NCI-H446 treated with DMSO at 0.1 percent for 48 hours (cell line): Measurements from ENCODE around the gene ADCY3.
"Not testable (repeated sequence)": the region's sequence is repeated elsewhere in the genome, so short reads cannot be mapped to it uniquely, and the experiment has no call there.

Source experiments
- DNase-seq: peaks from one replicate; lab custom pipeline; 2025; lab: John Stamatoyannopoulos, UW

Gene ADCY3

DNA sequence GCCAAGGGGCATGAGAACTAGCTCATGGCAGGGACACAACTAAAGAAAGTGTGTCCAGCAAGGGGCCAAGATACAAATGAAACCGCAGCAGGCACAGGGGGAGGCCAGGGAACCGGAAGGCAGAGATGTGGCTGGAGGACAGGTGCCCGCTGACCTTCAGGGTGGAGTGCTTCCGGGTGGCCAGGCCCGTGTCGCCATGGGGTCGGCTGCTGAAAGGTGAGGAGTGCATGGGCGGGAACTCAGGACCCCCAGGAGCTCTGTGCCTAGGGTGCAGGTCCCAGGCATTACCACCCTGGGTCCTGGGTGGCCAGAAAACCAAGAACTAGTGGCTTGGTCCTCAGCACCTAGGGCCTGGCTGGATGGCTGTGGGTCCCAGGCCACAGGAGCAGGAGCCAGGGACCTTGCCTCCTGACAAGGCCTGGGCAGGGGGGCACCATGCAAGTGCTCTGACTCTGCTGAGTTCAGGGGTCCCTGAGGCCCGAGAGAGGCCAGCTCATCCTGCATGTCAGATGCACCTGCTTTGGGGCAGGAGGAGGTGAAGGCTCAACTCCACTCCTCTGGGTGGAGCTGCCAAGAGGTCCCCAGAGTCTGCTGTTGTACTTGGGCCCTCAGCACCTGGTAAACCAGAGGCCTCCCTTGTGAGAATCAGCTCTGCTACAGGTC lies 75.9 kb downstream of the ADCY3 start:
- no peak for DNase-seq

DNA sequence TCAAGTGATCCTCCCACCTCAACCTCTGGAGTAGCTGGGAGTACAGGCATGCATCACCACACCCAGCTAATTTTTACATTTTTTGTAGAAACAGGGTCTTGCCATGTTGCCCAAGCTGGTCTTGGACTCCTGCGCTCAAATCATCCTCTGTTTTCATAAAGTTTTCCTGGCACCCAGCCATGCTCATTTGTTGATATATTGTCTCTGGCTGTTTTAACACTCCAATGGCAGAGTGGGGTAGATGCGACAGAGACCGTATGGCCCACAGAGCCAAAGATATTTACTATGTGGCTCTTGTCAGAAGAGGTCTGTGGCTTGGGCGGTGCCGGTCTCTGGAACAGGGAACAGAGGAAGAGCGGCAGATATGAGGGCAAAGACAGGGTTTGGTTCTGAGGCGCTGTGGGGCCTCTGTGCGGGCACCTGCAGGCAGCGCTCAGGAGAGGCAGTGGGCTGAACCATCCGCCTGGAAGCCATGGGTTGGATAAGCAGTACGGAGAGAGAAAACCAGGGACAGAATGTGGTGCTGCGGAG lies 76.6 kb downstream of the ADCY3 start:
- no peak for DNase-seq

DNA sequence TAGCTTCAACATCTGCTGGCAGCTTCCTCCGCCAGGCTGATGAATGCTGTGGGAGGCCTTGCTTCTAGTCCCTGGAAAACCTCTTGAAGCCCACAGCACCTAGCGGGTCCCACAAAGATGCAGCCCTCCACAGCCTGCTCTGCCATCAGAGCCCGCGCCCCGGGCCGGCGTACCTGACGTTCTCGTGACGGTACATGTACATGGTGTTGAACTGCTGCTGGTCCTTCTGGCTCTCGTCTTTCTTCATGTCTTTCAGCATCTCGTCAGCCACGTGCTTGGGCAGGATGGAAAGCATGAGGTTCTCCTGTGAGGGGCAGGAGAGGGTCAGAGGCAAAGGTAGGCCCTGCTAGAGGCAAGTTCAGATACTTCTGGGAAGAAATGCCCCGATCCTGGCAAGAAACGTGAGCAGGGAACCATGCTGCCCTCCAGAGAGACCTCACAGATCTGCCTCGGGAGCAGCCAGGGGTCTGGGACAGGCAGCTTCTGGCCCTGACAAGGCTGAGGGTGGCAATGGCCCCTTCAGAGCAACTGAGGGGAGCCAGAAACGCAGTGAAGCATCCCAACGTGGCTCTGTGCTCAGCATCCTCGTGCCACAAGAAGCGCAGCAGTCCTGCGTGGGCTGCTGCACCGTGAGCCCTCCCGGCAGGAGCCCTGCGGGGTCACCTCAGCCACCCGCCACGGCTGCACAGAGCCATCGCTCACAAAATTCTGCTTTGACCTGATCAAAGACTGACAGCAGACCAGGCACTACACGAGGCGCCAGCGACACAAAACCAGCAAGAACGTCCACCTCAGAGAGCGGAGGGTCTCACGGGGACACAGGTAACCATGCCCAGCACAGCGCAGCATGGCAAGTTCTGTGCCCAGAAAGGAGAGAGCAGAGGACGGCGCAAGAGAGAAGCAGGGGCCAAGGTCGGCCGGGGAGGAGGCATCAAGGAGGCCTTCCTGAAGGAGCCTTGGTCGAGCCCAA lies 77.7 kb downstream of the ADCY3 start:
- DNase-seq = no peak

DNA sequence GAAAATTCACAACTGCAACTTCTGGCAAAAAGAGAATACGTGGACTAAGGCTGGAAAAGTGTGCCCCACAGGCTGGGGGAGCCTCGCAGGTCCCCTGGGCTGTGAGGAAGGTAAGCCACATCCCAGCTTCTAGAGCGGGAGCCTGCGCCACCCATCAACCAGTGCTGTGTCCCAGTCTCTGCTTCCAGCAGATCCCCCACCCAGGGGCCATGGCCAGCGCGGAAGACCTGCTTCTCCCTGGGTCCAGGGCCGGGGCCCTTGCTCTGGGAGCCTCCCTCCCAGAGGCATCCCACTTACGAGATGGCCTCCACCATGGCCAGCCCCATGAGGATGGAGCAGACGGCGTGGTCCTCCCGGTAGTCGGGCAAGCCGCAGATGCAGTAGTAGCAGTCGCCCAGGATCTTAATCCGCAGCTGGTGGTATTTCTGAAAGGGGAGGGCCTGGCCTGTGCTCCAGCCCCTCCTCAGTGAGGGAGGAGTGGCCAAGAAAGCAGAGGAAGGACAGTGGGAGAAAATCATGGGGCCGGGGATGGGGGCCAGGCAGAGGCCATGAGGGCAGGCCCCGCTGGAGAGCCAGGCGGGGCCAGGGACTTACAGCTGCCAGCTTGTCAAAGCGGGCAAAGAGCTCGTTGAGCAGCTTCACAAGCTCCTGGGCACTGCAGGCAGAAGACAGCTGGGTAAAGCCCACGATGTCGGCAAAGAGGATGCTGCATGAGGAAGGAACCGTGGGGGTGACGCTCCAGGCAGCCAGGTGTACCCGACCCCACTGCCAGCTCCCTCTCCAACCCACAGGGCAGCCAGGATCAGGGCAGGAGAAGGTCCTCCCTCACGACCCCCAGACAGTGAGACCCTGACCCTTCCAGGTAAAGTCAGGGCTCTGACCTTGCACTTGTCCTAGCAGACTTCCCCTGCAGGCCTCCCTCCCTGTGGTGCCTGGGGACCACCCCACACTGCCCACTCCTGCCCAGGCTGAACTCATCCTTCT lies 78.8 kb downstream of the ADCY3 start:
- no peak for DNase-seq

DNA sequence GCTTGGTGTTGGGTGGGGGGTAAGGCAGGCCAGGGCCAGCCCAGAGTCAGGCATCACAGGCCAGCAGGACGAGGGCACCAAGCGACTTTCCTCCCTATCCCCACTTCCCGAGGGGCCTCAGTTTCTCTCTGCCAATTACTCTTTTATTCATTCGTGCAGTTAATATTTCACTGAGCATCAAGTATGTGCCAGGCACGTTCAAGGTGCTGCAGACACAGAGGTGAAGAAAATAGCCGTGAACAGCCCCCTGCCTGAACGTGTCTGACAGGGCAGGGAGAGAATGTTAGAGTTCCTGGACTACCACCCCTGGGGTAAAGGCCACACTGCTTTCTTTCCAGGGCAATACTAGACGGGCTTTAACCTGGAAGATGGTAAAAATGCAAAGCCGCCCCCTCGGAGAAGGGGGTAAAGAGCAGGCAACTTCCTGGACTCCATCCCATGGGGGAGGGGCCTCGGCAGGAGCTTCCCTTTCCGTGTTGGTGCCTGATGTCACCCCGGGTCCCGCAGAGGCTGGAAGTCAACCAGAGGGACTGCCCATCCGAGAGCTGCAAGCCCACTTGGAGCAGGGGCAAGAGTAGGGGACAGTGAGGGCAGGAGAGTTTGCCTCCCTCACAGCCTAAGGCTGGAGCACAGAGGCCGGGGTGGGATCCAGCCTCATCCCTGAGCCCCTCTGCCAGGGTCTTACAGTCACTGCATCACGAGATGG lies 79.7 kb downstream of the ADCY3 start:
- DNase-seq = no peak

DNA sequence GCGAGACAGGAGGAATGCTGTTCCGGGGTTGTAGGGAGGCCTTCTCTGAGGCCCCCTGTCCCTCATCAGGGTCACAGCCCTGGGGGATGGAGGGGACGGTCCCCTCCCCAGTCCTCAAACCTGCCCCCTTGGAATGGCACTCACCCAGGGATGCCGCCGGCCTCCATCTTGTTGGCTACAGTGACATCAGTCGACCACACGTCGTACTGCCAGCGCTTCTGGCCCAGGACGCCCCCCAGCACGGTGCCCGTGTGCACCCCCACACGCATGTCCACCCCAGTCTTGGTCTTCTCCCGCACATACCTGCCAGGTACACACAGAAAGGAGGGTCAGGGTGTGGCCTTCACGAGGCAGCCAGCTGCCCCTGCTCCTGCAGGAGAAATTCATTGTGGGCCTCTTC lies 80.3 kb downstream of the ADCY3 start:
- no peak for DNase-seq

DNA sequence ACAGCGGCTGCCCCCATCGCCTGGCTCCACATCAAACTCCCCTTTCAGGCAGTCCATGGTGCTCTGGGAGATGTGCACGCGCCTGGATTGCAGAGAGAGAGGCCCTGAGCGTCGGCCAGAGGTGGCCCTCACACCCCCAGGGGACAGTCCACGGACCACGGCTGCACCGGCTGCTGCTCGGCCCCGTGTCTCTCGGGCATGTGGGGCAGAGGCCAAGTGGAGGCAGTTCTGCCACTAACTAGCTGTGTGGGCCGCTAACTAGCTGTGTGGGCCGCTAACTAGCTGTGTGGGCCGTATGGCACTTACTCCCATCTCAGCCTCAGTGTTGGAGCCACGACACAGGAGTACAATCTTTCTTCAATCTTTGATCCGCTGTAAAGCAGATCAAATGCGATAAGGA lies 81.5 kb downstream of the ADCY3 start:
- no peak for DNase-seq

DNA sequence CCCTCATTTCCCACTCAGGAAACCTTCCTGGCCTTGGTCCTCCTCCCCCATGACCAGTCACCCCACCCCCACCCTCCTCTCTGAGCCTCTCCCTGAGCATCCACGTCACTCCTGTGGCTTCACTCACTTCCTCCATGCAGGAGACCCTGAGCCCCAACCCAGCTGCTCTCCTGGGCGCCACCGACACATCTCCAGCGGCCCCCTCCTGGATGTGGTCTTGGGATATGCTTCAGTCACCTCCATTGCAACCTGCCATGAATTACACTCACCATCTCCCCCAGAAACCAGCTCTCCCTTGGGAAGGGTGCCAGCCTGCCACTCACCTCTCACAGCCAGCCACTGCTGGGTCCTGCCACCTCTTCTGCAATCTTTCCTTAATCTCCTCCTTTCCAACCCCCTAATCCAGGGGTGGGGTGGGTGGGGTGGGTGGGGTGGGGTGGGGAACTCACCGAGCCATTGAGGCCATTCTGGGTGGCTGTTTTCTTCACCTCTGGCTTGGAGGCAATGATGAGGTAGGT lies 82.0 kb downstream of the ADCY3 start:
- no peak for DNase-seq

DNA sequence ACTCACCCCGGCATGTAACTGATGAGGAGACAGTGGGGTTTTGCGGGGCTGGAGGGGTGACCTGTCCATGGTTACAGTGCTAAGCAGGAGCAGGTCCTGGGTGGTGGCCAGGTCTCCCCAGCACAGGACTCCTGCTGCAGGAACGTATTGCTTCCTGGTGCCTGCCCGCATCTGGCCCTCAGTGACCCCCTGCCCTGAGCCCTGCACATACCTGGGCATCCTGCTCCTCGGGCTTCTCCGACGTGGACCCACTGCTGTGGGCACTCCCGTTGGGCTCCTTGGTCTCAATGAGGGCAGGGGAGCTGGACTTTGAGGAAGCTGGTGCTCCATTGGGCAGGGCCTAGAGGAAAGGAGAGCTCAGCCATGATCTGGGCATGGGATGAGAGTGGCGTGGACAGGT lies 83.3 kb downstream of the ADCY3 start:
- no peak for DNase-seq

DNA sequence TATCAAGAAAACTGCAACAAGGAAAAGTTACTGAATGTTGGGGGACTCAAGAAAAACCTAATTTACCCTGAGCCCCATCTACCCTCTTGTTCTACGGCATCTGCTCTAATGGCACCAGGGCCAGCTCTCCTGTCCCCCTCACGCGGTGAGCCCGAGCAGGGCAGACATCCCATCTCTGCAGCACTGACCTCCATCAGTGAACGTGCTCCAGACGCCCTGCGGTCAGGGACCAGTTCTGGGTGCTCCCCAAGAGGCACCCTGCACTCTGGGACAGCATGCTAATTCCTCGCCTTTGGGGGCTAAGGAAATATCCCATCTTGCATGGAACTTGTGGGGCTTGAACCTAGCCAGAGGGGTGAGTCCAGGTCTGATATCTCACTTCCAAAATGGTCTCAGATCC lies 83.8 kb downstream of the ADCY3 start:
- DNase-seq = no peak

DNA sequence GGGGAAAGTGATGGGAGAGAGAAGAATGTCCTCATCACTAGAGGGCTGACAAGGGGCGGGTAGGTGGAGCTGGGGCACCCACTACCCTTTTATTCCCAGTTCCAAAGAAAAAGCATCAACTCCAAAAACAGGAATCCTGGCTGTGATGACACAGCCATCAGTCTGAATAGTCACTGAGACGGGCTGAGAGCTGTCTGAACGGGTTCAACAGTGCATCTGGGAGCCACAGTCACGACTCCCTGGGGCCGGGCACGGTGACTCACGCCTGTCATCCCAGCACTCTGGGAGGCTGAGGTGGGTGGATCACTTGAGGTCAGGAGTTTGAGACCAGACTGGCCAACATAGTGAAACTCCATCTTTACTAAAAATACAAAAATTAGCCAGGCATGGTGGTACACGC lies 84.6 kb downstream of the ADCY3 start:
- DNase-seq = not testable (repeated sequence)

DNA sequence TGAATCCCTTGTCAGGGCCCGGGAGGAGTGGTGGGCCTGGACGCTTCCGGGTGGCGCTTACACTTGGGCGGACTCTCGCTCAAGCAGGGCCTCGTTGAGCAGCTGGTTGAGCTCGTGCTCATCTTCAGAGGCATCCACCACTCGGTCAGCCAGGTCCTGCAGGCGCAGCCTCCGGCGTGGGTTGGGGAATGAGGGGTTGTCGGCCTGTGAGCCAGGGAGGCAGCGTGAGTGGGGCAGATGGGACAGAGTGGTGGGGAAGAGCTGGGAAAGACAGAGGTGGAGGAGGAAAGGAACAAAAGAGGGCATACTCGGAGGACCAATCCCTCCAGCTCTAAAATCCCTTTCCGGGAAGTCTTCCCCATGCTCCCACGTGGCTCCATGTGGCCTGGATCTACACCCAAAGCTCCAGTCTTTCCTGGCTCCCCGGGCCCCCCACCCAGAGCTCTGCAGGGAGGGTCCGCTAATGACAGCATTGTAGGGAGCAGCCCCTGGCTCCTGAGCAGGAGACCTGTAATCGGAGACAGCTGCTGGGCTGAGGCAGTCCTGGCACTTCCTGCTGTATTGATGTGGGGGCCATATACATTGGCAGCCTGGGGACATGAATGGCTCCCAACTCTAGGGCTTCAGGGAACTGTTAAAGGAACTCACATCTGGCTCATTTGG lies 85.2 kb downstream of the ADCY3 start:
- no peak for DNase-seq

DNA sequence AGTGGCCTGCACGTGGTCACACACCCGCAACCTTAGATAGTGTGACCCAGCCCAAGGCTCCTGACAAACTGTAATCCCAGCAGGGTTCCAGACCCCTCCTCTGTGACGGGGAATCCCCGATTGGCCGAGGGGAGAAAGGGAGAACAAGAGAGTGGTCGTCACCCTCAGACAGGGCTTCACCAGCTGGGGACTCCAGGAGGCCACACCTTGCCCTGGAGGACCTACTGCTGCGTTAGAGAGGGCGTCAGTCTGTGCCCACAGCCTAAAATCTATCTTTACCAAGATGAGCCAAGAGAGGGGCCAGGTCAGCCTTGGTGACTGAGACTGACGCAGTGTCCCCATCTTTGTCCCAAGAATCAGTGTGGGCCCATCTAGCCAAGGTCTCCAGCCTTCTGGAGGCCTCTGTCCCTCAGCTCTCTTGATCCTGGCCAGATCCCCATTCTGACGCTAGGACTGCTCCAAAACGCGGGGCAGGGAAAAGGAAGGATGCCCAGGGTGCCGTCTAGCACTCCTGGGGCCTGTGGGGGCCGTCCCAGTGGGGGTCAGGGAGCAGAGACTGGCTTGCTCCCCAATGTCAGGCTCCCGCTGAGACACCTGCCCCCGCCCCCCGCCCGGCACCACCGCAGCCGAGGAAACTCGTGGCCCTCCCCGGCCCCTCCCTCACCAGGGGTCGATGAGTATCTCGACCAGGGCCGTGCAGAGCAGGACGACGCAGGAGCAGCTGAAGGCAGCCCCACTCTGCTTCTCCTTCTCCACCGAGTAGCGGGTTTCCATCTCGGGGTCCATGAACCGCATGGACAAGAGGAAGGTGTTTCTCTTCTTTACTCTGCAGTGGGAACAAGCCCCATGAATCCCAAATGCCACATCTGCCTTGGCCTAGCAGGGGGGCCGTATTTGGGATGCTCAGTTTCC lies 86.0 kb downstream of the ADCY3 start:
- no peak for DNase-seq

DNA sequence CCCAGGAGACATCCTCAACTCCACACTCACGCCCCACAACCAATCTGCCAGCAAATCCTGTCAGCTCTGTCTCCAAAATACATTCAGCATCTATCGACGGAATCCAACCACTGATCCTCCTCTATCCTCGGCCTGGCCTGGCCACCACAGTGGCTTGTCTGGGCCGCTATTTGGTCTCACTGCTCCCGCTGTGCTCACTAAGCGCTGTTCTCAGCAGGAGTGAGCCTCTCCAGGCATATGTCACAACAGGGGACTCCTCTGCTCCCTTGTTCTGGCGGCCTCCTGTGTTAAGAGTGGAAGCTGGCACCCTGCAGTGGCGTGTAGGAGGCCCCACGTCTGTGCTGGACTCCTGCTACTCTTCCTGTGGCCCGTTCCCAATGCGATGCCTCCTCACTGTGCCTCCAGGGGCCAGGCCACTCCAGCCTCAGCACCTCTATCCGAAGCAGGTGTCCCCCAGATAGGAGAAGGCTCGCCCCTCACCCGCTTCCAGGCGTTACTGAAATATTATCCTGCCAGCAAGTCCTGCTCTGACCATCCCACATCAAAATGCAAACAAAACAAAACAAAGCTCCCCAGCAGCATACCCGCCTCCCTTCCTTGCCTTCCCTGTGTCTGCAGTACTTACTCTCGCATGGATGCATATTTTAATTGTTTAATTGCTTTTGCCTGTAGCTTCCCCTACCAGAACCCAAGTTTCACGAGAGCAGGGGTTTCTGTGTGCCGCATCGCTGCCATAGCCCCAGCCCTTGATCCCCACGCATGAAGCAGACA lies 86.9 kb downstream of the ADCY3 start:
- DNase-seq = no peak

DNA sequence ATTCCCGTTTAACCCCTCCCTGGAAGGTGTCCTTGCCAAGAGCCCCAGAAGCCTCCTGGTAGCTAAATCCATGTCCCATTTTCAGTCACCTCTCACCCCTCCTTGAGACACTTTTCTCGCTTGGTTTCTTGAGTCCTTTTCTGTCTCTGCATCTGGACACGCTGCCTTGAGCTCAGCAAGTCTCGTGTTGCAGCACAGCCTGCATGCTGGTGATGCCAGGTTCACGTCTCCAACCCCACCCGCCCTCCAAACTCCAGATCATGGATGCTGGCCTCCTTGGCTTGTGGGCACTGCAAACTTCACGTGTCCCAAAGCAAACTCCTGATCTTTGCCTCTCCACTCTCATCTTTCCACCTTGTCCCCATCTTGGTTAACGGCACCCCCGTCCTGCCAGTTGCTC lies 87.5 kb downstream of the ADCY3 start:
- DNase-seq = no peak

DNA sequence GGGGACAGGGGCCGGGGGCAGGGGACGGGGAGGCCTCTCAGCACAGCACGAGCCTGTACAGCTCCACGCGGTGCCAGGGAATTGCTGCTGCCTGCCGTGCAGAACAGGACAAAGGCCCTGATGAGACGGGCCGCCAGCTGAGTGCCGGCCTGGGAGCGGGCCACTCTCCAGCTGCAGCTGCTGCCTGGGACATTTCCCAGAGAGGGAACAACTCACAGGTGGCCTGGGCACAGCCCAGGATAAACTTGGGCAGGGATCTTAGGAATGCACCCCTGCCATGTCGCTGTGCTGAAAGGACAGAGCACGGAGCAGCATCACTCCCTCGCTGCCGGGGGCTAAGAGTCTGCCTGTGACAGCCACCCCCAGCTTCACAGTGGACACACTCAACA lies 88.0 kb downstream of the ADCY3 start:
- no peak for DNase-seq

DNA sequence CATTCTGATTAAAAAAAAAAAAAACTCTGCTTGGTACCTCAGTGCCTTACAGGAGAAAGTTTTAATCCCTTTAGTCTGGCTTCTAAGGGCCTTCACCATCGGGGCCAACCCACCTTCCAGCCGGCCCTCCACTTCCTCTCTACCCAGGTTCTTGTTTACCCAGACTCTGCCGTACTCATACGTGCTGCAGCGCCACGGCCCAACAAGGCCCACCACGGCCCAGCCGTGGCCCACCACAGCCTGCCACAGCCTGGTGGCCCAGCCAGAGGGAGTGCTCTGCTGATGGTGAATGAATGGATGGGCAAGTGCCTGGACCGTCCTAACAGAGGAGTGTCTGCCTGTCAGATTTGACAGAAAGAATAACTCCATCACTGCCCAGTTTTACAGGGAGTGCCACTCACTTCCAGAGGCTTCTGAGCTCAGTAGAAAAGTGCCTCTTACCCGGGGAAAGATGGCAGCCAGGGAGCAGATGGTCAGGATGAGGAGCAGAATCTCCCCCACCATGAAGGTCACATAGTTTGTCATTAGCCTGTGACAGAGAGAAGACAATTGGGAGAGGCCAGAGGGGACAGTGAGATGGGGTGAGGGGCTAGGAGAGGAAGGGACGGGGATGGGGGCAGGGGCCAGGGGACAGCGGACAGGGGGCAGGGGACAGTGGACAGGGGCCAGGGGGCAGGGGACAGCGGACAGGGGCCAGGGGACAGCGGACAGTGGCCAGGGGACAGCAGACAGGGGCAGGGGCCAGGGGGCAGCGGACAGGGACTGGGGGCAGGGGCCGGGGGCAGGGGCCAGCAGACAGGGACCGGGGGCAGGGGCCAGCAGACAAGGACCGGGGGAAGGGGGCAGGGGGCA lies 88.6 kb downstream of the ADCY3 start:
- no peak for DNase-seq

DNA sequence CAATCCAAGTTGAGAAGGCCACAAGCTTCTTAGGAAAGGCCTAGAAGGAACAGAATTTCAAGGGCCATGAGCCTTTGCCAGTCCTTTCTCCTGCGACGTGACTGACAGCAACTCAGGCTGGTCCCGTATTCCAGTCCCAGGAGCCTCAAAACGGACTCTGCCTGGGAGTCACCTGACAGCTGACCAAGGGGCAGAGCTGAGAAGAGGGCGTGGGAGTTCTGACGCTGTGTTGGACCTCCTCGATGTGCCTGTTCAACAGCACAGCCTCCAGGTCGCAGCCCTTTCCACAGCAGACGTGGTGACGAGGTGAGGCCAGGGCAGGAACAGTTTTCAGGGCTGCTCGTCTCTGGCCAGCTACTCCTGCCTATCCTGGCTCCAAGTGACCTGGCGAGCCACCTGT lies 89.3 kb downstream of the ADCY3 start:
- DNase-seq = no peak
